GM12875 (cell line): ENCODE measurements around the gene HDAC4.

Experiments used
- H3K4me3 ChIP-seq: one replicate; pipeline ENCODE4 v1.5.1; 2011; ENCODE audit warnings: low read depth, low read length, control low read depth
- CTCF ChIP-seq: IDR thresholded peaks from 2 replicates; pipeline ENCODE4 v1.5.1; 2011; ENCODE audit warnings: low read depth, mild to moderate bottlenecking, control low read depth, inconsistent platforms, low read length, moderate library complexity, borderline replicate concordance; ENCODE audit not compliant: insufficient read depth

The HDAC4 gene

DNA sequence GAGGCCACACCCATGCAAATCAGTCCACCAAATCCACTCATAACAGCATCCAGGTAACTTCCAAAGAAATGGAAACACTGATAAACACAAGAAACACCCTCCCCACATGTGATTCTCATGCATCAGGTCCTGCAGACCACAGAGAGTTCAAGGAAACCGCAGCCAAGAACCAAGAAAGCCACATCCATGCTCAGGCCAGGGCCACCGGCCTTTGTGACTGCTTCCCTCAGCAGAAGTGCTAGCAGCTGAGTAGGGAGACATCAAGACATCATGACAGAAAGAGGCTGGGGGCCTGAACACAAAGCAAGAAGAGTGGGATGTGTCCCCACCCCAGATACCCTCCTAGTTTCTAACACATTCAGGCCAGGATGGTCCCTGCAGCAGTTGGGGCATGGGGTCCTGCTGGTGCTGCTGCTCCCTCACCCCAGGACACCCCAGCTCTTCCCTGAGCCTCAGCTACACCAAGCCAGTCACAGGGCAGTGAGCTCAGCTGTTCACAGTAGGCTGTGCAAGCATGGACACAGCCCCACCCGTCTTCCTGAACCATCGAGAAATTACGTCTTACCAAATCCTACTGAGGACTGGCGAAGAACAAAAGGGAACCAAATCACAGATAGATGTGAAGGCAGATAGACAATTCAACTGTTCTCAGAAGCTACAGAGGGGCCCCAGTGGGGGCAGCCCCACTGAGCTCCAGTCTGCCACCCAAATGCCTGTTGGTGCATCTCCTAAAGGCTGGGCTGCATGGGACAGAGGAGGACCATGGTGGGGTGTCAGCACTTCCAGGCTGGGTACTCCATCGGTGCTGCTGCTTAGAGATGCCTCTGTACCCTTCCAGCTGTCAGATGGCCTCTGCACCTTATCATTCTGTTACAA is 60.9 kb downstream of the HDAC4 start:
- H3K4me3 ChIP-seq, result no peak overlapping the region
- no peak for TF ChIP-seq CTCF

- no peak for TF ChIP-seq CTCF
- H3K4me3 ChIP-seq, result no peak overlapping the region
These were observed 61.6 kb downstream of the HDAC4 start for GRCh38 chr2:239339241-239339640.

DNA sequence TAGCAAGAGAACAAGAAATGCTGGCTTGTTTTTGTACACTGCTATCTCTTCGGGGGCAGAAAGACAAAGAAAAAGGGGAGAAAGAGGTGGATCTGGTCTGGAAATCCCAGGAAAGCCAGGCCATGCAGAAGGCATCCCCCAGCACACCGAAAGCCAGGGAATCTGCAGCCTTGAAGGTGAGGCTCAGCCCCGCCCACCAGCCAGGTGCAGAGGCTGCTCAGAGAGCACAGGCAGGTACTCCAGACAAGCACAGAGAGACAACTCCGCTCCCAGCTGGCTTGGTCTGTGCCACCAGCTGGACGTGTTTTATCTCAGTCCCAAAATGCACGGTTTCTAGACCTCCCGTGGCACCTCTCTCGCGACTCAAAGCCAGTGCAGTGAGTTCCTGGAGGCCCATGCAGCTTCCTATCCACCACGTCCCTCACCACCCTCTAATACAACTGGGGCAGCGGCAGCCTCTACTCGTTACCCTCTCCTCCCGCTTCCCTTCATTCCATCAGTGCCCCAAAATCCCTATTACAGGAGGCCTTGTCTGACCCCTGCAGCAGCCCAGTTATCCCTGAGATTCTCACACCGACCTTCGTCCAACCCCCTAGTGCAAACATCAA is 62.8 kb downstream of the HDAC4 start:
- H3K4me3 ChIP-seq, result no peak overlapping the region
- TF ChIP-seq CTCF, result no peak

DNA sequence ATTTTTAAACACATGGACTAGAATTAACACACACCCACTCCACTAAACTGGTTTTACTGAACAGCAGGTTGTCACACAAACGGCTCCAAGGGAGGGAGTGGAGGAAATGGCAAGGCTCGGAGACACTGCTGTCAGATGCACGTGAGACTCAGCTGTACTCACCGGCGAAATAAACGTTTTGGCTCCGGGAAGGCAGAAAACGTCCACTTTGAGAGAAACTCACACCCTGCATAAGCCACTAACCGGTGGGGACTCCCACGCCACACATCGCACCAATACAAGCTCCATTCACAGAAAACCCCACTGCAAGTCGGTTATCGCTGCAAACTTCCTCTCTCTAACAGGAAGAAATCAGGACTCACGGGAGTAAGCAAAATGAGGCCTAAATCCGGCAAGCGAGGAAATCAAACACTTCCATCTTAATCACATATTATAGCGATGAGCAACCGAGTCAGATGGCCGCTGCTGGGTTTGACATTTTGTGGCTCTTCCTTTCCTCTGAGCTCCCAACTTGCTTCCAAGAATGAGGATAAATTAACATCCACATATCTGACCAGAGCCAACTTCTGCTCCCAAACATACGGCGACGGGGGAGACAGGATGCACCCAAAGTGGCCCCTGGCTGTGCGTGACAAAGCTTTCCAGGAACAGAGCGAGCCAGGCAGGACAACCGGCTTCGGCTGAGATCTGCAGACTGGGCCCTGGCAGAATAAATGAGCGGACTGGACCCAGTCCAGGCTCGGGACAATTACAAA is 63.5 kb downstream of the HDAC4 start:
- H3K4me3 ChIP-seq, result no peak overlapping the region
- TF ChIP-seq CTCF, result no peak

GRCh38 chr2:239331560-239331959 is 69.3 kb downstream of the HDAC4 start:
- TF ChIP-seq CTCF, result no peak
- no peak overlapping the region for H3K4me3 ChIP-seq

- no peak overlapping the region for H3K4me3 ChIP-seq
- TF ChIP-seq CTCF, result no peak
These were observed 70.0 kb downstream of the HDAC4 start for GRCh38 chr2:239330836-239331235.
